HG03442 (cell line): ENCODE results near the gene TCF15.

Source experiments
- ATAC-seq: cut with Tn5 transposase; IDR thresholded peaks from one replicate; pipeline ENCODE4 v1.9.1; 2021; ENCODE audit warnings: mild to moderate bottlenecking, moderate library complexity; ENCODE audit not compliant: unreplicated experiment

The TCF15 gene

GRCh38 chr20:610130-611046 lies at the start of gene TCF15:
TSS of gene TCF15 (minus strand) at chr20:610309. CDS start at chr20:610237, 72 bp downstream.
- no peak for ATAC-seq

- ATAC-seq, result no peak
These were observed 48.7 kb upstream of the TCF15 start for GRCh38 chr20:658731-659291.

GRCh38 chr20:658202-658601 lies 48.1 kb upstream of the TCF15 start:
- no peak for ATAC-seq

GRCh38 chr20:655726-656624 lies 45.9 kb upstream of the TCF15 start:
- ATAC-seq, result no peak

GRCh38 chr20:654417-654750 lies 44.3 kb upstream of the TCF15 start:
- no peak for ATAC-seq

- no peak for ATAC-seq
These were observed 43.7 kb upstream of the TCF15 start for GRCh38 chr20:653590-654416.

- ATAC-seq, result peak; percentile 85
These were observed 43.0 kb upstream of the TCF15 start, which contains the start of gene SRXN1 for GRCh38 chr20:653110-653589. TSS of gene SRXN1 (minus strand) at chr20:653200. CDS start at chr20:653185, 15 bp downstream.

GRCh38 chr20:652615-653109 lies 42.6 kb upstream of the TCF15 start:
- ATAC-seq, result no peak

GRCh38 chr20:651713-652614 lies 41.9 kb upstream of the TCF15 start:
- no peak for ATAC-seq

GRCh38 chr20:650954-651353 lies 40.8 kb upstream of the TCF15 start:
- no peak for ATAC-seq

GRCh38 chr20:650281-650680 lies 40.2 kb upstream of the TCF15 start:
- ATAC-seq, result no peak

GRCh38 chr20:647479-648019 lies 37.4 kb upstream of the TCF15 start:
- ATAC-seq, result no peak

GRCh38 chr20:646868-647233 lies 36.7 kb upstream of the TCF15 start:
- no peak for ATAC-seq

GRCh38 chr20:646107-646867 lies 36.2 kb upstream of the TCF15 start:
- ATAC-seq, result no peak

GRCh38 chr20:645318-646106 lies 35.4 kb upstream of the TCF15 start:
- peak; percentile 71 for ATAC-seq

- ATAC-seq, result no peak
These were observed 34.7 kb upstream of the TCF15 start for GRCh38 chr20:644692-645317.
